ENCODE results near the gene CAPN2.

CAPN2 gene

DNA sequence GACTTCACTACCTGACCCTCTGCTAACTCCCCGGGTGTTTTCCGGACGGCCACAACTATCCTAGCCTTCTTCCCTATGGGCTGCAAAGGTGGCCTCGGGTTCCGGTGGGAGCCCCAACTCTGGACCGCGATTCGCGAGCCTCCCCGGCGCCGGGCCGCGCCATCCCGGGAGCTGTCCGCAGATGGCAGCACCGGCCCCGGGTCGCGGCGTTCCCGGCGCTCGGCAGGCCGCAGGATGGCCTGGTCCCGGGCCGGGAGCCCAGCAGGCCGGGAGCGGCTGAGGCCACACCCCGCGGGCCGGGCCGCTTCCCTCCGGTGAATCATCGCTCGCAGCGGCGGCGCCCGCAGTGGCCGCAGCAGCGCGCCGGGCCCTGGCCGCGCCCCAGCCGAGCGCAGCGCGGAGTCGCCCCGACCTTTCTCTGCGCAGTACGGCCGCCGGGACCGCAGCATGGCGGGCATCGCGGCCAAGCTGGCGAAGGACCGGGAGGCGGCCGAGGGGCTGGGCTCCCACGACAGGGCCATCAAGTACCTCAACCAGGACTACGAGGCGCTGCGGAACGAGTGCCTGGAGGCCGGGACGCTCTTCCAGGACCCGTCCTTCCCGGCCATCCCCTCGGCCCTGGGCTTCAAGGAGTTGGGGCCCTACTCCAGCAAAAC, at the start of gene CAPN2:
TSS of gene CAPN2 (plus strand) at position 346 of the 656 bp plus-strand sequence. CDS start at position 448, 102 bp downstream.
- peak; percentile 86 for DNase-seq

DNA sequence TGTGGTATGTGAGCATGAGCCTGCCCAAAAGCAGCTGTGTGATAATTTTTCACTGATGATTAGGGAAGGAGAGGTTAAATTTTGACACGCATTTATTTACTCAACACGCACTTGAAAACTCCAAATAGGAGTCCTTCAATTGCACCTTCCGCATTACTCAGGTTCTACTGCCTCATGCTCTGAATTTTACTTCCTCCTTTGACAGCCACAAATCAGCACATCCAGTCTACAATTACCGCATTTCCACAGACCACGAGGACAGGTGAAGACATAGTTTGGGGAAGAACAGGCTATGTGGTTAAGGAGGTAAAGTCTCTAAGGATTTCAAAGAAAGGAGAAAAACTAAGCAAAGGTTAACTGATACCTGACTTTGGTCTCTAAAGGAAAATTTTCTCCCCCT, 49.4 kb upstream of the CAPN2 start:
- no peak for DNase-seq

DNA sequence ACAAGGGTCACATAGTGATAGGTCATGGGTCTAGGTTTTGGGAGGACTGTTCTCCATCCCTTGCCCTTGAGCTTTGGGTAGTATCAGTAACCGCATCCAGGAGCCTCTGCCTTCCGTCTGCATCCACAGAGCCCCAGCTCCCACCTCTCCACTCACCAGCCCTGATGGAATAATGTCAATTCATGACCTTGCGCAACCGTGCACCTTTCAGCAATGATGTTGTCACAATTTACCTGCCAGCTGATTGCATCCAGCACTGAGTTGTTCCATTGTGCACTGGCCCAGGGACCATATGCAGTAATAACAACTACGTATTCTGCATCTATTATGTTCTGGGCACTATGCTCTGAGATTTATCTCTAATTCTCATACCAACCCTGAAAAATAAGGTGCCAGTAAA, 48.2 kb upstream of the CAPN2 start:
- DNase-seq: no peak

DNA sequence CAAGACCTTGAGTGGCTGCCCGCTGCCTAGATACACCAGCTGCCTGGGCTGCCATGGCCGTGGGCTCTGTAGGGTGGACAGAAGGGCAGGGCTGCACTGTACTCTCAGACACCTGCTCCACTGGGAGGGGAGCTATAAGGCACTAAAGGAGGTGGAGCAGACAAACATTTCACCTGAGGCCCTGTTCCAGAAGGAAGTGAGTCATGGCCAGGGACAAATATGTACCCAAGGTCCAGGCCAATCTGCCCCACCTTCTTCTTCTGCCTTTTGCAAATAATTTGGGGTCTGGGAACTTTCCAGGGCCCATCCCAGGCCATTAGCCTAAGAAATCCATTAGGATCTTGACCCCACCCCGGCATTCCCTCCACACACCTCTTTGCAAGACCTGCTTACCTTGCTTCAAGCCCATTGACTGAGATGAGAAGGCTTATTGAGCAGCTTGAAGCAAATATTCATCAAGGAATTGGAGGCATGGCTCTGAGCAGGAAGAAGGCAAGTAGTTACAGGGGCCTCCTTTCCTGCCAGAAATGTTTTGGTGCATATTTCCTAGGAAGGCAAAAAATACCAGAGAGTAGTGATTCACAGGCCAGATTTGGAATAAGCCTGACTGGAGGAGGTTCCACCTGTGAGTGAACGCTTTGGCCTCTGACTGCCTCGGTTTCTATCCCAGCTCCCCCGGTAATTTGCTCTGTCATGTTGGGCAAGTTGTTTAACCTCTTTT, 46.6 kb upstream of the CAPN2 start, which contains the start of gene CAPN8:
TSS of gene CAPN8 (minus strand) at position 110 of the 721 bp plus-strand sequence. CDS start at position 55, 55 bp downstream.
- no peak for DNase-seq

DNA sequence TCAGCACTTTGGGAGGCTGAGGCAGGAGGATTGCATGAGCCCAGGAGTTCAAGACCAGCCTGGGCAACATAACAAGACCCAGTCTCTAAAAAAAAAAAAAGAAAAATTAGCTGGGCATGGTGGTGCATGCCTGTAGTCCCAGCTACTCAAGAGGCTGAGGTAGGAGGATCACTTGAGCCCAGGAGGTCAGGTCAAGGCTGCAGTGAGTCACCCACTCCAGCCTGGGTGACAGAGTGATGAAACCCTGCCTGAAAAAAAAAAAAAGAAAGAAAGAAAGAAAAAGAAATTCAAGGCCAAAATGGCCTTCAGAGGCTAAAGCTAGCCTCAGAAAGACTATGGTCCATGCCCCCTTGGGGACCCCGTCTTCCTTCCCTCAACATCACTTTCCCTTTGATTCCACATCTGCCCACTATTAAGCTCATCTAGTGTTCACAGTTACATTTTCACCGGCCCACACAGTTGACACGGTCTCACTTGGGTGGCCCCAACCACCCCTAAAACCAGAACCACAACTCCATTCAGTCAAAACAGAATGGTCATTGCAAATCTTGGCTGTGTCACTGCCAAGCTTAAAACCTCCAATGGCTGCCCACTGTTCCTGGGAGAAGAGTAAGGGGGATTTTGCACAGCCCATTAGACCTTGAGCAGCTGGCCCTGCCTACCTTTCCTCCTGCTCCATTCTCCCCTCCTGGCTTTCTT, 44.7 kb upstream of the CAPN2 start:
- no peak for DNase-seq

DNA sequence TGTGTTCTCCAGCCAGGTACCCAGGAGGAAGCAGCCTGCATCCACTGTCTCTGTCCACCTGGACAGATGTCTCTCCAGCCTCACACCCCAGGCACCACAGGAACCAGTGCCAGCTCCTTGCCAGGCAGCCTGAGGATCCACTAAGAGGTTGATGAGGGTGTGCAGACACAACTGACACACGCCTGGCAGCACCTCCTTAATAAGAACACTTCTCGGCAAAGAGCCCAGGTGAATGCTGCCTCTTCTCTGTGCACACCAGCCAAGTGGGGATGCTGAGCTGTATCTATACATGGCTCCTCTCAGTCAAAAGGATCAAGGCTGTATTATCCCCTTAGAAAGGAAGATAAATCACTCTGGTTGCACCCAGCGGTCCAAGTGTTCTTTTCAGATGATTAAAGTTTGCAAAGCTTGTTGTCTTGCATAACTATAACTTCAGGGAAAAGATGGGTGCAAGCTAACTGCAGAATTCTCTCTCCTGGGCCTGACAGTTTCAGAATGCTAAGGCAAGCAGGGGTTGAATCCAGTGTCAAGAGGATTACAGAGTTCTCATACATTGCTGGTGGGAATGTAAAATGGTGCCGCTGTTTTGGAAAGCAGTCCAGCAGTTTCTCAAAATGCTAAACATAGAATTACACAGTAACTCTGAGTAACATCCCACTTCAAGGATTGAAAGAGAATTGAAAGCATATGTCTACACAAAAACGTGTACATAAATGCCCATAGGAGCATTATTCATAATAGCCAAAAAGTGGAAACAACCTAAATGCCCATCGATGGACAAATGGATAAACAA, 43.1 kb upstream of the CAPN2 start:
- no peak for DNase-seq

DNA sequence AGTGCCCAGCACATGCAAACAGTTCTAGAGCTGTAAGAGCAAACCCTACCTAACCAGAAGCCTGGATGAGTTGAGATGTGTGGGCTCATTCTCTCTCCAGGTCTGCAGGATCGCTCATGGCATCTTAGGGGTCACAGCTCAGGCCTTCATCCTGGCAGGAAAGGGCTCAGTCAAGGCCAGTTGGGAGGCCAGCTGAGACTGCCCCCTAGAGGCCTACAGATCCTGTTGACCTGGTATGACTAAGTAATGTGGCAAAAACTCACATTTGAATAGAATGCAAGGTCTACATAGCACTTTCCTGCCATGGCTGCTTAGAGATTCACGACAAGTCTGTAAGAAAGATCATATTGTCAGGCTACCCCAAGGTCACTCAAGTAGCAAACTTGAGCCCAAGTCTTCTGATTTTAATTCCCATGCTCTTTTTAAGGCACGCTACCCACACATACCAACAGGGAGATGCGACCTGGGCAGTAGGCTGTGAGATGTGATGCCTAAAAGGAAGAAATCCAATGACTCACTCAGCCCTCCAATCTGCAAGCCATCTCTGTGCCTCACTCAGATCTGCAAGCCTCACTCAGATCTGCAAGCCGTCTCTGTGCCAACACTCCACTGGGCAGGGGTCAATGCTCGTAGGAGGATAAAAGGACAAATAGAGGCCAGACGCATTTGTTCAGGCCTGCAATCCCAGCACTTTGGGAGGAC, 41.7 kb upstream of the CAPN2 start:
- peak; percentile 50 for DNase-seq

DNA sequence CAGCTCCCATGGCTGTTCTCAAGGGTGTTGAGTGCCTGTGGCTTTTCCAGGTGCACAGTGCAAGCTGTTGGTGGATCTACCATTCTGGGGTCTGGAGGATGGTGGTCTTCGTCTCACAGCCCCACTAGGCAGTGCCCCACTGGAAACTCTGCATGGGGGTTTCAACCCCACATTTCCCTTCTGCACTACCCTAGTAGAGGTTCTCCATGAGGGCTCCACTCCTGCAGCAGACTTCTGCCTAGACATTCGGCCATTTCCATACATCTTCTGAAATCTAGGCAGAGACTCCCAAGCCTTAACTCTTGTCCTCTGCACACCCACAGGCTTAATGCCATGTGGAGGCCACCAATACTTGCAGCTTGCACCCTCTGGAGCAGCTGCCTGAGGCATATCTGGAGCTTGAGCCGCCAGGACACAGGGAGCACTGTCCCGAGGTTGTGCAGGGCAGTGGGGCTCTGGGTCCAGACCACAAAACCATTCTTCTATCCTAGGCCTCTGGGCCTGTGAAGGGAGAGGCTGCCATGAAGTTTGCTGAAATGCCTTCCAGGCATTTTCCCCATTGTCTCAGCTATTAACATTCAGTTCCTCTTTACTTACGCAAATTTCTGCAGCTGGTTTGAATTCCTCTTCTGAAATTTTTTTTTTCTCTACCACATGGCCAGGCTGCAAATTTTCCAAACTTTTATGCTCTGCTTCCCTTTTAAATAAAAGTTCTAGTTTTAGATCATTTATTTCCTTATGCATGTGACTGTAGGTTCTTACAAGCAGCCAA, 38.0 kb upstream of the CAPN2 start:
- no peak for DNase-seq

DNA sequence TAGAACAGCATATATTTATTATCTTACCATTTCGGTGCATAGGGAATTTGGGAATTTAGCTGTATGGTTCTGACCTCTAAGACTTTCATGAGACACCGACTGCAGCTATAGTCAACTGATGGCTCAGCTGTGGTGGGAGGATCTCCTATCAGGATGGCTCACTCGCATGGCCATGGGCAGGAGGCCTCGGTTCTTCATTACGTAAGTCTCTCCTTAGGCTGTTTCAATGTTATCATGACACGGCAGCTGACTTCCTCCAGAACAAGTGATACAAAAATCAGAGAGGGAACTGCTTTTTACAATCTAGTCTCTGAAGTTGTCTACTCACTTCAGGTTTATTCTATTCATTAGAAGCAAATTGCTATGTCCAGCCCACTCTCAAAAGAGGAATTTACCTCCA, 33.5 kb upstream of the CAPN2 start:
- no peak for DNase-seq

DNA sequence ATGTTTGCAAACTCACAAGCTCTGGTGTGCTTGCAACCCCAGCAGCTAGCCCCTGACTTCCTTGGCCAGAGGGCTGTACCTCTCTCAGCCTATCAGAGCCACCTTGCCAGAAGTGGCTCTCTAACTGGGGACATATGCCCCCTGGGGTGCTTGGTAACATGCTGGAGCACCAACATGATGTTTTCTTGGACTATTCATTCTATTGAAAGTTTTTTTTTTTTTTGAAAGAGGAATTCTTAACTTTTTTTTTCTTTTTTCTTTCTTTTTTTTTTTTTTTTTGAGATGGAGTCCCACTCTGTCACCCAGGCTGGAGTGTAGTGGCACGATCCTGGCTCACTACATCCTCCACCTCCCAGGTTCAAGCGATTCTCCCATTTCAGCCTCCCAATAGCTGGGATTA, 32.2 kb upstream of the CAPN2 start:
- DNase-seq: no peak

DNA sequence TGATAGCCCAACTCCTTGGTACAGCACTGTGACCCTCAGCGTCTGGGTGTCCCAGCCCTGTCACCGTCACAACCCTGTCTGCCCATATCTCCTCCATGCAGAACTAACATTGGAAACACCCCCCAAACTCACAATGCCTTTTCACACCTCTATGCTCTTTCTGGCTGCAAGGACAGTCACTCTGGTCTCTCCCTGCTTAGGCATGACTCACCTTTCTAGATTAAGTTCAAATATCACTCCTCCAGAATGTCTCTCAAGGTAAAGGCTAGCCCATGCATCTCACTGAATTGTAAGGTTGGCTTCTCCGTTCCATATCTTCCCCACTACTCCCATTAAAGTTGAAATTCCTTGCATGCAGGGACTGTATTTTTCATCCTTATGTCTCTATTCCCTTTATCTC, 29.8 kb upstream of the CAPN2 start:
- no peak for DNase-seq

DNA sequence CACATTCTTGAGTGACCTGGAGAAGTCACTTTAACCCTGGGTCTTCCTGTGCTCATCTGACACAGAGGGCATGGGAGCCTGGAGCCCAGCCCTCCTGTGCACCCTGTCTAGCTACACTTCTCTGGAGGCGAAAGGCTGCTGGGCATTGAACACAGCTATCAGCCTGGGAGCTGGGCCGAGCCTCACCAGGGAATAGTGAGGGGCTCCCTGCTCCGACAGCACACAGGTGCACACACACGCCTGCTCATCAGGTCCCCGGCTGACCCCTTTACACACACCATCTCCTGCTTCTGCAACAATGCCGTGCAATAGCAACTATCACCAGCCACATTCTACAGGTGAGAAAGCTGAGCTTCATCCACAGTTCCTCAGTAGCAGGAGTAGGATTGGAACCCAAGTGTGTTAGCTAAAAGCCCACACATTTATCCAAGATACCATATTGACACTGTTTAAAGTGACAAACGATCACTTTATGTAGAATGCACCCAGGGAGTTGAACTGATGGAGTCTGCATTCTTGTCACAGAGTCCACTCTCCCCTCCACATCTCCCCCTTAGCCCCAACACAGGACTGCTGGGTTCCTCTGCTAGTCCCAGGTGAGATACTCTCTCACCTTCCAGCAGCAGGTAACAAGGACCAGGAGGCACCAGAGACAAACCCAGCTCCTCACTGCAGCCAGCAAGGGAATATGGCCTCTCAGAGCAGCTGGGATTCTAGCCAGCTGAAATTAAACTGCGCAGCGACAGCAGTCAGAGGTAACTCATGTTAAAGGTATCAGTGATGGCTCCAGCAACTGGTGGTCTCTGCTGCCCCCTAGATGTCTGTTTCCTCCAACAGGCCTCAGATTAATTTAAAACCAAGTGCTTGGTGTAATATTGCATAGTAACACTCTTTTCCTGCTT, 28.5 kb upstream of the CAPN2 start:
- DNase-seq: peak; percentile 46

DNA sequence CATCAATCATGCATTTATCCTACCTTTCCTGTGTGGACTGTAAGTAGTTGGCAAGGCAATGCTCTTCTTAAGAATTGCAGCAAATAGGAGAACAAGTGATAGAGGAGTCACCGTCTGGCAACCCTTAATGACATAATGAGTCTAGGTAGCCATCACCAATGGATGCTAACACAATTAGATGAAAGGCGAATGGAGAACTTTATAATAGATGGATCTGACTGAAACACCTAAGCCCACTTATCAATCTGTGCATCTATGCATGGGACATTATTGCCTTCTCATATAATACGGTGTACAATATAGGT, 27.9 kb upstream of the CAPN2 start:
- no peak for DNase-seq

DNA sequence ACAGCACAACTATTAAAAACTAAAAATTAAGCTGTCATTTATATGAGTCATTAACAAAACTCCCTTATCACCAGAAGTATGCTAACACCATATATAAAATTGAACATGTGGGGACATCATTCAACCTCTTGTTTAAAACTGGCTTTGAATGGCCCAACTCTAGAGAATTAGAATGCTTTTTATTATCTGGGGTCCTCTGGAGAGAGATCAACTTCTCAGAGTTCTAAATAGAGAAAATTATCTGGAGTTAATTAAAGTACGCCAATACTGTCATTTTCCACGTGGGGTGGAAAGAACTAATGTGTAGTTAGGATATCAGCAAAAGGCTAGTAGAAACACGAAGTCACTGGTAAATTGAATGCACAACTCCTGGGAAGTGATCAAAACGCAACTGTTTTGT, 21.2 kb upstream of the CAPN2 start:
- no peak for DNase-seq

DNA sequence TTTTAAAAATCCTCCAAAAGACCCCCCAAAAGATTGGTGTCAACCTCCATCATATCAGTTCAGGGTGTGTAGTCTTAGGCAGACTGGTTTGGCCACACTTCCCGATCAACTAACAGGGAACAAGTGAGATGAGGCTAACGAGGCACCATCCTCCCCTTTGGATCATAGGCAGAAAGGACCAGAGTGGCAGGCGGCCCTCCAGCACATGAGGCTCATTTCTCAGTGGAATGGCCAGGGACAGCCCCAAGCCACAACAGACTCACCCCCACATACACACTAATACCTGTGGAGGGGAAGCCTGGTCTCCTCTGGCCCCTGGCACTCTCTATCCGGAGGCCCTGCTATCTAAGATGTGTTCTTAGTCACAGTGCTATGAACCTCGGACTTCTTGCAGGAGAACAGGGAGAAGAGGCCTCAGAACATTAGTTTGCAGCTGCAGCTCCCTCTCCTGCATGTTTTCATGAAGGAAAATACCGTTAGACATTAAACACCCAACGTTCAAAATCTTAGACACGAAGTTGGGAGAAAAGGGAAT, 17.3 kb upstream of the CAPN2 start:
- no peak for DNase-seq

DNA sequence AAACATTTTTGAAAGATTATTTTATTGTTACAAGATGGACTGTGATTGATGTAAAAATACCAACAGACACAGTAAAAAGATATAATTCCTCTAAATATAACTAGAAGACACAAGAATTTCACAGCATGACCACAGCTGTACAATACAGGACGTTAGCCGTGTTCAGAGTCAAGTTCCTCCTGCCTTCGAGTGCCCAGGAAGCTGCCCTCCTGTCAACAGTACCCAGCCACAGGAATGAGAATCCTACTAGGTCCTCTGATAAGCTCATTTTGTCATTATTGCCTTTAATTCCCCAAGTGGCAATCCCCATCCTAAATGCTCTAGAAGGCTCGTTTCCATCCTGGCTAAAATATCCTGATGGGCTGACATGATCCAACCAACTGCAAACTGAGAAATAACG, 16.4 kb upstream of the CAPN2 start:
- no peak for DNase-seq

DNA sequence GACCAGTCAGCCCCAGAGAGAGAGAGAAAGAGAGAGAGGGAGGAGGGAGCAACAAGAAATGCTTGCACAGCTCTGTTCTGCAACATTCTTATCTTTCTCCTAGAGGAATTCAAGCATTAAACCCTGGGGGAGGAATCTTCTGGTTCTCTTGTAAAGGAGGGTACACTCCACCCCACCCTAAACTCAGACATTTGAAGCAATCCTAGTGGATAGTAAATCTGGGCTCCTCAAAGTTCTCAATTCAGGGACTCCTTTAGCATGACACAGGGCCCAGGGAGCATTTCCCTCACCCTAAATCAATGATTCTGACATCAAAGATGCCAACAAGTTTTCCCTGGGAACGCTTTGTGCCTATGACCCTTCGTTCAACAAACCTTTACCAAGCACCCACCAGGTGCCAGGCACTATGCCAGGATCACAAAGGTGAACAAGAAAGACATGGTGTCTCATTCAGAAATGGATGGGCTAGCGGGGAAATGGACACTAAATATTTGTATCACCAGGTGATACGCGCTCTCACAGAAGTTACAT, 11.9 kb upstream of the CAPN2 start:
- DNase-seq: peak; percentile 66

DNA sequence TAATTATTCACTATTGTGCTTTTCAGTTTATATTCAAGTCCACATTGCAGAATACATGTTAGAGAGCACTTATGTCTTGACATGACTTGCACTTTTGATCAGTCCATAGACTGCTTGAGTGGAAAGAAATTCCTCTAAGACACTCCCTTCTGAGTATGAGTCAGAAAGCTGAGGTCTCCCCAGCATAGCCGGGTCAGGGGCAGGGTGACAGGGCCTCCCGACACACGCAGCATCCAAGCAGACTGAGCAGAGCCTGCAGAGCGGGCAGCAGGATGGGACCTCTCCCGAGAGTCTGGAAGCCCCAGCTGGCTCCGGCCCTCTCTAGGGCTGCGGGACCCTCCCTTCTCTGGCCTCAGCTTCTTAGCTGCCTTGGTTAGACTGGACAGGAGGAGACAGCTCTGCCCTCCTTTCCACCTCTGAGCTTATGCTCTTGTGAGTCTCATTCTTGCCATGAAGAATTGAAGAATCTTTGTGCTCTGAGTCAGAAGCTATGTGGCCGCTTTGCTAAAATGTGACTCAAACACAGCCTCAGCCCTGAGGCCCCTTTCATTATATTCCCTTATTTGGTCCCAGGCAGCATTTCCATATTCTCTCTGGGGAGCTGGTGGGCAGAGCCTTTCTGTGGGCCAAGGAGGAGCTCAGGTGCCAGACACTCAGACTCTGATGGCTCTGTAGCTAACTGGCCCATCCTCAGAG, 11.2 kb upstream of the CAPN2 start:
- peak; percentile 99 for DNase-seq
